ENCODE data around the gene RNF126.

The RNF126 gene

GRCh38 chr19:662207-662961, 630 bp downstream of the RNF126 start:
- DNase-seq: no peak

- DNase-seq: no peak
These were observed 1.4 kb downstream of the RNF126 start for GRCh38 chr19:661427-662196.

GRCh38 chr19:660793-661426, 2.1 kb downstream of the RNF126 start:
- DNase-seq: no peak

- no peak for DNase-seq
These were observed 3.8 kb downstream of the RNF126 start for GRCh38 chr19:658916-659839.

- no peak for DNase-seq
These were observed 4.8 kb downstream of the RNF126 start for GRCh38 chr19:658059-658839.

- DNase-seq: no peak
These were observed 5.4 kb downstream of the RNF126 start for GRCh38 chr19:657611-658010.

GRCh38 chr19:656751-657559, 6.1 kb downstream of the RNF126 start:
- DNase-seq: no peak

GRCh38 chr19:655691-656090, 7.3 kb downstream of the RNF126 start:
- DNase-seq: no peak

GRCh38 chr19:653425-653824, 9.6 kb downstream of the RNF126 start:
- no peak for DNase-seq

- DNase-seq: no peak
These were observed 10.3 kb downstream of the RNF126 start for GRCh38 chr19:652467-653389.

- DNase-seq: no peak
These were observed 11.0 kb downstream of the RNF126 start for GRCh38 chr19:651991-652390.

- DNase-seq: no peak
These were observed 11.7 kb downstream of the RNF126 start for GRCh38 chr19:651114-651818.

GRCh38 chr19:650121-650520, 12.9 kb downstream of the RNF126 start:
- DNase-seq: no peak

- DNase-seq: no peak
These were observed 13.9 kb downstream of the RNF126 start for GRCh38 chr19:648904-649801.

GRCh38 chr19:648305-648704, 14.7 kb downstream of the RNF126 start:
- DNase-seq: no peak

- no peak for DNase-seq
These were observed 15.3 kb downstream of the RNF126 start for GRCh38 chr19:647566-648284.

GRCh38 chr19:646779-647565, 16.0 kb downstream of the RNF126 start:
- no peak for DNase-seq
